Stomach (tissue), 4 donors: ENCODE data around the gene UBE2D2.

ENCODE experiments used
- CTCF ChIP-seq, 7 experiments: fragments of 450-650 bp in 4 of 7; fragments of 200-600 bp in 3 of 7; sonication (generic) in 3 of 7; IDR thresholded peaks; one replicate each; pipeline ENCODE4 v1.5.1; 2016 to 2019; ENCODE audit warnings: antibody characterized with exemption in 7 of 7, control low read depth in 2 of 7, mild to moderate bottlenecking in 1 of 7
- EP300 ChIP-seq: sonication (generic); formaldehyde crosslinking; IDR thresholded peaks from one replicate; pipeline ENCODE4 v1.6.1; 2017; ENCODE audit warnings: antibody characterized with exemption
- POLR2A ChIP-seq, 4 donors: fragments of 450-650 bp; IDR thresholded peaks; one replicate each; pipeline ENCODE4 v1.6.1; 2016; ENCODE audit warnings: antibody characterized with exemption in 4 of 4, control low read depth in 2 of 4, mild to moderate bottlenecking in 1 of 4, moderate library complexity in 1 of 4

DNA sequence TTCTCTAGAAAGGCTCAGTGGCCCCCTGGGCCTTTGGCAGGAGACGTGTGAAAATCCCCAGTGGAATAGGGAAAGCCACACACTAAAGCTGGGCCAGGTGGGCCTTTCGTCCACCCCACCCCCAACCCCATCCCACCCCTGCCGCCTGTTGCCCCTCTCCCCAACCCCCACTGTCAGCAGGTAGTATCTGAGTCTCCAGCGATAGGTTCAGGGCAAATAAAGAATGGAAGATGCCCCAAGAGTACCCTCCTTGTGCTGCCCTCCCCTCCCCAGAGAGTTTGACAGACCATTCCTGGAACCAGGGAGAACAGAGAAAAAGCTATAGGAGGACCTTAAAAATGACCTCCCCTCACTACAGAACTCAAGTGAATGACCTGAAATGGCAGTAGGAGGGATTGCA is 36.7 kb upstream of the UBE2D2 start:
- TF ChIP-seq EP300: no peak
- TF ChIP-seq CTCF (IDR thresholded peaks at IDR 0.05): no peak
- TF ChIP-seq POLR2A (IDR thresholded peaks at IDR 0.05): no peak
